Measurements from ENCODE around the gene PRRX1.
A peak's percentile ranks its signal among the peaks of the same experiment; 100 is the strongest.

Gene PRRX1

GRCh38 chr1:170691258-170691657 is 27.3 kb downstream of the PRRX1 start:
- DNase-seq (ENCODE audit: low read depth), result no peak

GRCh38 chr1:170692866-170693575 is 29.1 kb downstream of the PRRX1 start:
- DNase-seq (ENCODE audit: low read depth), result peak; percentile 88

- DNase-seq (ENCODE audit: low read depth), result peak; percentile 57
Observed at GRCh38 chr1:170694172-170694926, 30.4 kb downstream of the PRRX1 start.

- no peak for DNase-seq (ENCODE audit: low read depth)
Observed at GRCh38 chr1:170695955-170696590, 32.1 kb downstream of the PRRX1 start.

- DNase-seq (ENCODE audit: low read depth), result no peak
Observed at GRCh38 chr1:170696591-170697290, 32.8 kb downstream of the PRRX1 start.

GRCh38 chr1:170697316-170697715 is 33.4 kb downstream of the PRRX1 start:
- no peak for DNase-seq (ENCODE audit: low read depth)

- DNase-seq (ENCODE audit: low read depth), result peak; percentile 81
Observed at GRCh38 chr1:170698301-170699275, 34.7 kb downstream of the PRRX1 start.

- no peak for DNase-seq (ENCODE audit: low read depth)
Observed at GRCh38 chr1:170699696-170700095, 35.8 kb downstream of the PRRX1 start.

- DNase-seq (ENCODE audit: low read depth), result peak; percentile 83
Observed at GRCh38 chr1:170700842-170701615, 37.1 kb downstream of the PRRX1 start.

- no peak for DNase-seq (ENCODE audit: low read depth)
Observed at GRCh38 chr1:170701962-170702361, 38.0 kb downstream of the PRRX1 start.

GRCh38 chr1:170703591-170703990 is 39.7 kb downstream of the PRRX1 start:
- DNase-seq (ENCODE audit: low read depth), result no peak

GRCh38 chr1:170704256-170704655 is 40.3 kb downstream of the PRRX1 start:
- peak; percentile 40 for DNase-seq (ENCODE audit: low read depth)

GRCh38 chr1:170705981-170706380 is 42.0 kb downstream of the PRRX1 start:
- DNase-seq (ENCODE audit: low read depth), result peak; percentile 40

GRCh38 chr1:170707117-170707516 is 43.2 kb downstream of the PRRX1 start:
- DNase-seq (ENCODE audit: low read depth), result no peak

- DNase-seq (ENCODE audit: low read depth), result peak; percentile 98
Observed at GRCh38 chr1:170707959-170708655, 44.2 kb downstream of the PRRX1 start.

GRCh38 chr1:170711682-170712081 is 47.8 kb downstream of the PRRX1 start:
- peak; percentile 98 for DNase-seq (ENCODE audit: low read depth)

GRCh38 chr1:170714163-170714562 is 50.2 kb downstream of the PRRX1 start:
- peak; percentile 83 for DNase-seq (ENCODE audit: low read depth)

GRCh38 chr1:170714938-170715337 is 51.0 kb downstream of the PRRX1 start:
- DNase-seq (ENCODE audit: low read depth), result peak; percentile 40

GRCh38 chr1:170716835-170717429 is 53.0 kb downstream of the PRRX1 start:
- DNase-seq (ENCODE audit: low read depth), result no peak
